Activated B cell treated with CpG ODN at 0.5 μM for 24 hours (primary cell): ENCODE measurements around the gene SRSF2. TPM values are rescaled to one million over a fixed set of nuclear protein-coding genes. Genes with fewer than 3 reads are reported as not detected.

Experiments used
- ATAC-seq: fragments of 200-7000 bp; cut with Tn5 transposase; one replicate; pipeline ENCODE4 v1.10.0; 2021; ENCODE audit warnings: low read depth, mild to moderate bottlenecking, moderate library complexity
- CTCF ChIA-PET: fragments of 350-600 bp; sonication (Branson Sonifier 250); formaldehyde crosslinking; loops from one replicate; lab custom pipeline; 2021; ENCODE audit warnings: antibody characterized with exemption; lab: Charles Lee
- POLR2A ChIA-PET: fragments of 350-600 bp; sonication (Branson Sonifier 250); formaldehyde crosslinking; loops from one replicate; lab custom pipeline; 2021; ENCODE audit warnings: antibody characterized with exemption; lab: Charles Lee
- DNase-seq: peaks from one replicate; pipeline ENCODE4 v3.0.0; 2022
- H3K27ac Mint-ChIP-seq: one replicate; pipeline ENCODE4 v1.8.0; 2020; ENCODE audit warnings: mixed read lengths
- H3K27me3 Mint-ChIP-seq: one replicate; pipeline ENCODE4 v1.8.0; 2021; ENCODE audit warnings: mixed read lengths
- H3K36me3 Mint-ChIP-seq: one replicate; pipeline ENCODE4 v1.8.0; 2021; ENCODE audit warnings: low read depth, mixed read lengths
- H3K4me1 Mint-ChIP-seq: one replicate; pipeline ENCODE4 v1.8.0; 2021; ENCODE audit warnings: mixed read lengths
- H3K4me3 Mint-ChIP-seq: one replicate; pipeline ENCODE4 v1.8.0; 2020; ENCODE audit warnings: mild to moderate bottlenecking, mixed read lengths
- H3K9me3 Mint-ChIP-seq: one replicate; pipeline ENCODE4 v1.8.0; 2020; ENCODE audit warnings: mixed read lengths
- CTCF ChIP-seq: fragments of 200-600 bp; IDR thresholded peaks from one replicate; pipeline ENCODE4 v1.8.0; 2022; ENCODE audit warnings: antibody characterized with exemption, mild to moderate bottlenecking
- intact Hi-C: fragments of 100-400 bp; cut with micrococcal nuclease; formaldehyde crosslinking; loops from one replicate; pipeline ENCODE4 v1.15.1; 2024
- total RNA-seq: library from RNA; stranded (reverse); gene quantifications from 2 replicates; pipeline ENCODE4 v1.2.3, GENCODE V29; 2022

Gene SRSF2
- total RNA-seq, 1 donor from 2014 or later = 367 TPM

GRCh38 chr17:76690596-76691280 lies 46.4 kb downstream of the SRSF2 start:
- TF ChIP-seq CTCF = no peak
- ATAC-seq (no peak), DNase-seq (no peak)
- CTCF ChIA-PET = interaction anchor here (0.7 kb wide), 1 partner anchor 9 kb away, joined by 3 read pairs; no protein-coding TSS in a partner anchor
- Mint-ChIP-seq H3K27me3 (no peaks in the 10 kb centered on the region), H3K4me3 (no peak overlapping the region), H3K9me3 (no peaks in the 10 kb centered on the region), H3K27ac (no peak overlapping the region), H3K36me3 (no peaks in the 10 kb centered on the region), H3K4me1 (peaks cover 4% of the 10 kb centered on the region)
- intact Hi-C loops = no loop called here
- POLR2A ChIA-PET = interaction anchor here (1.1 kb wide), 1 partner anchor 19 kb away, joined by 6 read pairs; no protein-coding TSS in a partner anchor

- DNase-seq (no peak), ATAC-seq (no peak)
- ChIA-PET CTCF (no interaction called here), POLR2A (no interaction called here)
- intact Hi-C loops = no loop called here
- TF ChIP-seq CTCF = no peak
- Mint-ChIP-seq H3K36me3 (no peaks in the 10 kb centered on the region), H3K27ac (no peak overlapping the region), H3K4me1 (no peaks in the 10 kb centered on the region), H3K4me3 (no peak overlapping the region), H3K9me3 (no peaks in the 10 kb centered on the region), H3K27me3 (no peaks in the 10 kb centered on the region)
Observed at GRCh38 chr17:76689859-76690258, 47.3 kb downstream of the SRSF2 start.

- no peak for TF ChIP-seq CTCF
- intact Hi-C loops = no loop called here
- no peak for DNase-seq
- no peaks in the 10 kb centered on the region for H3K36me3 Mint-ChIP-seq
- H3K27ac Mint-ChIP-seq = no peak overlapping the region
- no peaks in the 10 kb centered on the region for H3K9me3 Mint-ChIP-seq
- POLR2A ChIA-PET = no interaction called here
- H3K4me1 Mint-ChIP-seq = no peaks in the 10 kb centered on the region
- CTCF ChIA-PET = no interaction called here
- no peaks in the 10 kb centered on the region for H3K27me3 Mint-ChIP-seq
- no peak overlapping the region for H3K4me3 Mint-ChIP-seq
- ATAC-seq = no peak
Observed at GRCh38 chr17:76688165-76688622, 48.9 kb downstream of the SRSF2 start.

GRCh38 chr17:76687298-76688164 lies 49.6 kb downstream of the SRSF2 start:
- H3K4me3 Mint-ChIP-seq = no peak overlapping the region
- CTCF ChIA-PET = no interaction called here
- H3K9me3 Mint-ChIP-seq = no peaks in the 10 kb centered on the region
- no peak for ATAC-seq
- no peak for DNase-seq
- no peaks in the 10 kb centered on the region for H3K27me3 Mint-ChIP-seq
- no peaks in the 10 kb centered on the region for H3K4me1 Mint-ChIP-seq
- no peak for TF ChIP-seq CTCF
- H3K36me3 Mint-ChIP-seq = no peaks in the 10 kb centered on the region
- H3K27ac Mint-ChIP-seq = no peak overlapping the region
- POLR2A ChIA-PET = no interaction called here
- intact Hi-C loops = no loop called here
